Activated naive CD8-positive, alpha-beta T cell treated with anti-CD3 and anti-CD28 coated beads, Interleukin-2, amount 50 U/mL, for 16 hours (primary cell): Measurements from ENCODE around the gene FASN.
"Not testable (repeated sequence)": the region's sequence is repeated elsewhere in the genome, so short reads cannot be mapped to it uniquely, and the experiment has no call there.

Source experiments
- DNase-seq: peaks from one replicate; pipeline ENCODE4 v3.0.0-alpha.2; 2020; ENCODE audit warnings: low read depth, low spot score

The FASN gene

GRCh38 chr17:82098169-82098938 is at the start of gene FASN:
TSS of gene FASN (minus strand) at chr17:82098236. CDS start at chr17:82096445, 1,791 bp downstream.
- peak; percentile 86 for DNase-seq

- DNase-seq, result no peak
These were observed 48.9 kb upstream of the FASN start for GRCh38 chr17:82146663-82147654.

GRCh38 chr17:82145550-82146155 is 47.6 kb upstream of the FASN start:
- no peak for DNase-seq

- no peak for DNase-seq
These were observed 45.3 kb upstream of the FASN start for GRCh38 chr17:82143333-82143732.

GRCh38 chr17:82139961-82140360 is 41.9 kb upstream of the FASN start:
- not testable (repeated sequence) for DNase-seq

GRCh38 chr17:82138511-82138992 is 40.5 kb upstream of the FASN start:
- DNase-seq, result no peak

GRCh38 chr17:82134101-82134500 is 36.1 kb upstream of the FASN start:
- DNase-seq, result no peak

- not testable (repeated sequence) for DNase-seq
These were observed 35.3 kb upstream of the FASN start for GRCh38 chr17:82133166-82133953.

GRCh38 chr17:82129095-82129494 is 31.1 kb upstream of the FASN start:
- DNase-seq, result no peak

GRCh38 chr17:82128287-82128686 is 30.3 kb upstream of the FASN start:
- DNase-seq, result no peak

GRCh38 chr17:82127704-82128103 is 29.7 kb upstream of the FASN start:
- DNase-seq, result no peak

- DNase-seq, result no peak
These were observed 29.2 kb upstream of the FASN start for GRCh38 chr17:82127315-82127595.

GRCh38 chr17:82126556-82127314 is 28.7 kb upstream of the FASN start:
- peak; percentile 37 for DNase-seq

GRCh38 chr17:82124101-82124500 is 26.1 kb upstream of the FASN start:
- no peak for DNase-seq

- no peak for DNase-seq
These were observed 23.9 kb upstream of the FASN start for GRCh38 chr17:82121660-82122629.

- no peak for DNase-seq
These were observed 23.2 kb upstream of the FASN start for GRCh38 chr17:82121246-82121645.

GRCh38 chr17:82120148-82120547 is 22.1 kb upstream of the FASN start:
- no peak for DNase-seq

- no peak for DNase-seq
These were observed 20.9 kb upstream of the FASN start for GRCh38 chr17:82118815-82119380.
